ENCODE data around the gene MDM1.

MDM1 gene

GRCh38 chr12:68279227-68280054, 52.7 kb downstream of the MDM1 start:
- H3K4me3 ChIP-seq (ENCODE audit: low read depth, low read length): no peak overlapping the region

DNA sequence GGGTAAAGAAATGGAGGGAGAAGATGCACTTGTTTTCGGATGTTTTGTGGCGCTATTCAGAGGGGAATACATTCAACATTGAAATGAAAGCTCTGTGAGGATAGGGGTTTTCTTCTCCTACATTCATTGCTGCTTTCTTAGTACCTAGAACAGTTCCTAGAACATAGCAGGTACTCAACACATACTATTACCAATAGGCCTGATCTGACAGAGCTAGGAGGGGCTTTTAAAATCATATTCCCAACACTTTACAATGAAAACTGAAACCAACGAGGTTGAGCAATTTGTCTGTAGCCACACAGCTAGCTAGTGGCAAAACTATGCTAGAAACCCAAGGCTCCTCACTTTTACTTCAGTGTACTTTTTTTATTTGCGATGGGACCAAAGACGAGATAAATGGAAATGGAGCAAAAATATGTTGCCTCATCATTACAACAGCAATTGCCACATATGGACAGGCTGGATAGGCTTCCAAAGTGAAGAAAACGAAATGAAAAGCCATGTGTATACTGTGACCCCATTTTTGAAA, 55.7 kb downstream of the MDM1 start:
- no peak overlapping the region for H3K4me3 ChIP-seq (ENCODE audit: low read depth, low read length)

GRCh38 chr12:68272732-68273131, 59.4 kb downstream of the MDM1 start:
- no peak overlapping the region for H3K4me3 ChIP-seq (ENCODE audit: low read depth, low read length)

DNA sequence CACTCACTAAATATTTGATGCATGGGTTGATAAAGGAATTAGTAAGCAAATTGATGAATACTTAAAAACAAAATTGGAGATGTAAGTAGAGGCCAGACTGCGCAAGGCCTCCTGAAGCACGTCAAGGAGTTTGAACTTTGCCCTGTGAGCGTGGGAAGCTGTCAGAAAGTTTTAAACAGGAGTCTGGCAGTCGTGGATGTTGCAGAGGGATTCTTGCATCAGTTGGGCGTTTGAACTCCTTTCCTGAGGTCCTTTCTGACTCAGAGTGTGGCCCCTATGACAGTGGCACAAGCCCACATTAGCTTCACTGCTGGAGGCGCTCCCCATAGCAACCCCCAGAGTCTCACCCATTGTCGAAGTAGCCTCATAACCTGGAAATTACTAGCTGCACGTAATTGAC, 60.8 kb downstream of the MDM1 start:
- no peak overlapping the region for H3K4me3 ChIP-seq (ENCODE audit: low read depth, low read length)

- no peak overlapping the region for H3K4me3 ChIP-seq (ENCODE audit: low read depth, low read length)
These were observed 61.8 kb downstream of the MDM1 start for GRCh38 chr12:68270358-68270757.

- no peak overlapping the region for H3K4me3 ChIP-seq (ENCODE audit: low read depth, low read length)
These were observed 62.4 kb downstream of the MDM1 start for GRCh38 chr12:68269779-68270178.

DNA sequence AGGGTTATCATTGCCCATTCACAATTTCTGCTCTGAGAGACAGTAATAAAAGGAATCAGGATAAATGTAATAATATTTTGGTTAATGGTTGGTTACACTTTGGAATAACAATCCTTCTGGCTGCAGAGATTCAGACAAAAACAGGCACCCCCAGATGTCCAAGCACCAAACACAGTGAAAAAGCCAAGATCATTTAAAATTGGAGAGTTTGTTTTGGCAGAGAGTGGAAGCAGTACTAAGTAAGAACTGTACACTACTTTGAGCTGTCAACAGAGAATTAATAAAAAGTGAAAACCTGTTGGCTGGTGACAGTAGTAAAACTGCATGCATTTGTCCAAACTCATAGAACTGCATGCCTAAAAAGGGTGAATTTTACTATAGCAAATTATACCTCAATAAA, 63.2 kb downstream of the MDM1 start:
- H3K4me3 ChIP-seq (ENCODE audit: low read depth, low read length): no peak overlapping the region

GRCh38 chr12:68267892-68268396, 64.2 kb downstream of the MDM1 start:
- no peak overlapping the region for H3K4me3 ChIP-seq (ENCODE audit: low read depth, low read length)

- H3K4me3 ChIP-seq (ENCODE audit: low read depth, low read length): no peak overlapping the region
These were observed 67.3 kb downstream of the MDM1 start for GRCh38 chr12:68264857-68265256.

DNA sequence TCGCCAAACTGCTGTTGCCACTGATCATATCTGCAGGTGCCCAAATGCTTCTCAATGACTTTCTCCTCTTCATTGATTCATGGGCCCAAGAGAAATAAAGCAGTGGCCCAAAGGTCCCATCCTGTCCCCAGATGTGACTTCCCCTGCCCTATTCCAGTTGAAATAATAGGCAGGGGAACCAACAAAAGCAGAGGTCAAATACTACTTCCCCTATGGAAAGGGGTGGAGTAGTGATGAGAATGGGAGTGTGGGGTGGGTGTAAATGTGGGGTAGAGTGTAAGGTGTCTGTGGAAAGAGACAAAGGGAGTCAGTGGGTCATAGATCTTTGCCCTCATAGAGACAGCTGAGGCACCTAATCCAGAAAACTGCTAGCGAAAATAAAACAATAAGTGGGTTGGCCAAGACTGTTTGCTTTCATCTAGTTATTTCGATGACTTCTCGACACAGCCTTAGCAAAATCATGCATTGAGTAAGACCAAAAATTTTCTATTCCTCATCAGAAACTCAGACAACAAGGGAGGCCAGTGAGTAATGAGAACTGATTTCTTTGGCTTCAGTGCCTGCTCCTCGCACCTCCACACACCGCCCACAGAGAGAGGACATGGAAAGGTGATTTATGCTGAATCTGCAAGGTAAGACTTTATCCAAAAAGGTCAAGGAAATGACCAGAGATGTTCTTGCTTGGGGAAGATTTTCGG, 67.9 kb downstream of the MDM1 start:
- H3K4me3 ChIP-seq (ENCODE audit: low read depth, low read length): no peak overlapping the region

- no peak overlapping the region for H3K4me3 ChIP-seq (ENCODE audit: low read depth, low read length)
These were observed 68.8 kb downstream of the MDM1 start for GRCh38 chr12:68263366-68263765.

- H3K4me3 ChIP-seq (ENCODE audit: low read depth, low read length): no peak overlapping the region
These were observed 70.3 kb downstream of the MDM1 start for GRCh38 chr12:68261896-68262295.

DNA sequence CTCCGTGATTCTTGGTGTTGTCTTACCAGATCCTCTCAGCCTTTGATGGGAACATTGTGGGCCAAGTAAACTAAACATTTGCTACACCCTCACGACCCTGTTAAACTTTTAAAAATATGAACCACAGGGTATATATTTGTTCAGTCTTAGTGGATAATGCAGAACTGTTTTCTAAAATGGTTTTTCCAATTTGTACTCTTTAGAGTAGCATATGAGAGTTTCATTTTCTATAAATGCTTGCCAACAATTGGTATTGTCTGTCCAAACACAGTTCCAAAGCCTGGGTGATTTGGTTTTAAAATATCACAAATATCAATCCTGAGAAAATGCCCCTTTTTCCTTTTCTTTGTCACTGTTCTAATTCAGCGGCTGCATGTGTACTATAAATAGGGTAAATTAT, 72.0 kb downstream of the MDM1 start:
- no peak overlapping the region for H3K4me3 ChIP-seq (ENCODE audit: low read depth, low read length)

GRCh38 chr12:68259318-68259940, 72.7 kb downstream of the MDM1 start:
- no peak overlapping the region for H3K4me3 ChIP-seq (ENCODE audit: low read depth, low read length)

- no peak within 1 kb of the TSS for H3K4me3 ChIP-seq (ENCODE audit: low read depth, low read length)
These were observed 78.7 kb downstream of the MDM1 start, which contains the start of gene IL22 for GRCh38 chr12:68253504-68253903. TSS of gene IL22 (minus strand) at chr12:68253604. CDS start at chr12:68253448, 156 bp downstream.

- H3K4me3 ChIP-seq (ENCODE audit: low read depth, low read length): no peak overlapping the region
These were observed 80.1 kb downstream of the MDM1 start for GRCh38 chr12:68252077-68252476.

- no peak overlapping the region for H3K4me3 ChIP-seq (ENCODE audit: low read depth, low read length)
These were observed 81.7 kb downstream of the MDM1 start for GRCh38 chr12:68250454-68250853.

- no peak overlapping the region for H3K4me3 ChIP-seq (ENCODE audit: low read depth, low read length)
These were observed 84.4 kb downstream of the MDM1 start for GRCh38 chr12:68247785-68248184.

DNA sequence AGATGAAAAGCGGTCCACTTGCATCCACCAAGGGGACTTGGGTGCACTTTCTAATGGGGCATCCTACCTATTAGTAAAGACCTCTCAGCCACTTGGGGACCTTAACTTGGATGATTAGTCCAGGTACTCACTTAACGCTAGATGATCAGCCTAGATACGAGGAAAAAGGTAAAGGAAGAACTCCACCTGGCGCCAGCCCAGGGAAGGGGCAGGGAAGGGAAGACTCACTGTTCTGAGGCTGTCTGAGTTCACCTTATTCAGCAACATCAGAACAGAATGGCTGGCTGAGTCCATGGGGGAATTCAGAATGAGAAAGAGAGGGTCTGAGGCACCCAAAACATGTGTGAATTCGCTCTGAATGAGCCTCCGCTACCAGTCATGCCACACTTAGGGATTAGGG, 85.8 kb downstream of the MDM1 start:
- no peak overlapping the region for H3K4me3 ChIP-seq (ENCODE audit: low read depth, low read length)

- H3K4me3 ChIP-seq (ENCODE audit: low read depth, low read length): no peak overlapping the region
These were observed 86.8 kb downstream of the MDM1 start for GRCh38 chr12:68245180-68246021.

All from iPS-11a (cell line).